ENCODE data around the gene OGA.

OGA gene

GRCh38 chr10:101818119-101818871, at the start of gene OGA:
OGA (minus strand) TSS chr10:101818444; CDS start chr10:101818022, 422 bp downstream.
- H3K9me3 Mint-ChIP-seq = no peaks in the 10 kb centered on the region
- peaks cover 43% of the 10 kb centered on the region for H3K36me3 Mint-ChIP-seq (ENCODE audit: low read depth)
- peak within 1 kb of the TSS; percentile 97 for H3K4me3 Mint-ChIP-seq
- peak within 1 kb of the TSS; percentile 99 for H3K27ac Mint-ChIP-seq
- H3K4me1 Mint-ChIP-seq (ENCODE audit: low read depth) = peaks cover 37% of the 10 kb centered on the region
- no peaks in the 10 kb centered on the region for H3K27me3 Mint-ChIP-seq
- intact Hi-C loops (cut with micrococcal nuclease) = loop anchor here (5.0 kb wide), 1 partner anchor 36 kb away; the partner anchor contains the start of gene NPM3

GRCh38 chr10:101867931-101868330, 49.7 kb upstream of the OGA start:
- peaks cover 6% of the 10 kb centered on the region for H3K9me3 Mint-ChIP-seq
- H3K4me1 Mint-ChIP-seq (ENCODE audit: low read depth) = no peaks in the 10 kb centered on the region
- intact Hi-C loops (cut with micrococcal nuclease) = no loop called here
- H3K27me3 Mint-ChIP-seq = no peaks in the 10 kb centered on the region
- no peak overlapping the region for H3K27ac Mint-ChIP-seq
- H3K4me3 Mint-ChIP-seq = no peak overlapping the region
- peaks cover 58% of the 10 kb centered on the region for H3K36me3 Mint-ChIP-seq (ENCODE audit: low read depth)

GRCh38 chr10:101859530-101859929, 41.3 kb upstream of the OGA start:
- H3K4me3 Mint-ChIP-seq = no peak overlapping the region
- H3K4me1 Mint-ChIP-seq (ENCODE audit: low read depth) = peaks cover 37% of the 10 kb centered on the region
- intact Hi-C loops (cut with micrococcal nuclease) = no loop called here
- H3K9me3 Mint-ChIP-seq = peaks cover 9% of the 10 kb centered on the region
- H3K27me3 Mint-ChIP-seq = no peaks in the 10 kb centered on the region
- H3K27ac Mint-ChIP-seq = peak overlapping the region; percentile 10
- H3K36me3 Mint-ChIP-seq (ENCODE audit: low read depth) = peaks cover 46% of the 10 kb centered on the region

- peak overlapping the region; percentile 10 for H3K27ac Mint-ChIP-seq
- H3K36me3 Mint-ChIP-seq (ENCODE audit: low read depth) = peaks cover 40% of the 10 kb centered on the region
- H3K4me3 Mint-ChIP-seq = no peak overlapping the region
- peaks cover 37% of the 10 kb centered on the region for H3K4me1 Mint-ChIP-seq (ENCODE audit: low read depth)
- peaks cover 9% of the 10 kb centered on the region for H3K9me3 Mint-ChIP-seq
- no peaks in the 10 kb centered on the region for H3K27me3 Mint-ChIP-seq
- intact Hi-C loops (cut with micrococcal nuclease) = no loop called here
Measured at GRCh38 chr10:101858723-101859500, 40.7 kb upstream of the OGA start.

GRCh38 chr10:101857802-101858476, 39.7 kb upstream of the OGA start:
- no peak overlapping the region for H3K4me3 Mint-ChIP-seq
- peaks cover 9% of the 10 kb centered on the region for H3K9me3 Mint-ChIP-seq
- H3K4me1 Mint-ChIP-seq (ENCODE audit: low read depth) = peaks cover 37% of the 10 kb centered on the region
- H3K27ac Mint-ChIP-seq = no peak overlapping the region
- intact Hi-C loops (cut with micrococcal nuclease) = no loop called here
- no peaks in the 10 kb centered on the region for H3K27me3 Mint-ChIP-seq
- peaks cover 43% of the 10 kb centered on the region for H3K36me3 Mint-ChIP-seq (ENCODE audit: low read depth)

GRCh38 chr10:101856626-101857025, 38.4 kb upstream of the OGA start:
- Mint-ChIP-seq H3K27ac (no peak overlapping the region), H3K9me3 (peaks cover 9% of the 10 kb centered on the region), H3K36me3 (ENCODE audit: low read depth) (peaks cover 47% of the 10 kb centered on the region), H3K27me3 (no peaks in the 10 kb centered on the region), H3K4me3 (no peak overlapping the region), H3K4me1 (ENCODE audit: low read depth) (peaks cover 39% of the 10 kb centered on the region)
- intact Hi-C loops (cut with micrococcal nuclease) = no loop called here

- Mint-ChIP-seq H3K4me1 (ENCODE audit: low read depth) (peaks cover 47% of the 10 kb centered on the region), H3K9me3 (no peaks in the 10 kb centered on the region), H3K27ac (no peak overlapping the region), H3K4me3 (no peak overlapping the region), H3K27me3 (no peaks in the 10 kb centered on the region), H3K36me3 (ENCODE audit: low read depth) (peaks cover 71% of the 10 kb centered on the region)
- intact Hi-C loops (cut with micrococcal nuclease) = no loop called here
Measured at GRCh38 chr10:101851411-101852116, 33.3 kb upstream of the OGA start.

GRCh38 chr10:101850749-101851148, 32.5 kb upstream of the OGA start:
- intact Hi-C loops (cut with micrococcal nuclease) = no loop called here
- Mint-ChIP-seq H3K4me3 (no peak overlapping the region), H3K36me3 (ENCODE audit: low read depth) (peaks cover 80% of the 10 kb centered on the region), H3K9me3 (no peaks in the 10 kb centered on the region), H3K4me1 (ENCODE audit: low read depth) (peaks cover 48% of the 10 kb centered on the region), H3K27ac (peak overlapping the region; percentile 21), H3K27me3 (no peaks in the 10 kb centered on the region)

- intact Hi-C loops (cut with micrococcal nuclease) = no loop called here
- Mint-ChIP-seq H3K36me3 (ENCODE audit: low read depth) (peaks cover 97% of the 10 kb centered on the region), H3K27me3 (peaks cover 4% of the 10 kb centered on the region), H3K9me3 (no peaks in the 10 kb centered on the region), H3K4me1 (ENCODE audit: low read depth) (peaks cover 55% of the 10 kb centered on the region), H3K4me3 (no peak overlapping the region), H3K27ac (peak overlapping the region; percentile 28)
Measured at GRCh38 chr10:101848894-101849351, 30.7 kb upstream of the OGA start.

GRCh38 chr10:101848408-101848807, 30.2 kb upstream of the OGA start:
- H3K36me3 Mint-ChIP-seq (ENCODE audit: low read depth) = peaks cover 91% of the 10 kb centered on the region
- H3K4me1 Mint-ChIP-seq (ENCODE audit: low read depth) = peaks cover 60% of the 10 kb centered on the region
- peak overlapping the region; percentile 28 for H3K27ac Mint-ChIP-seq
- H3K4me3 Mint-ChIP-seq = no peak overlapping the region
- H3K9me3 Mint-ChIP-seq = no peaks in the 10 kb centered on the region
- H3K27me3 Mint-ChIP-seq = peaks cover 5% of the 10 kb centered on the region
- intact Hi-C loops (cut with micrococcal nuclease) = no loop called here

GRCh38 chr10:101845893-101846292, 27.6 kb upstream of the OGA start:
- Mint-ChIP-seq H3K27ac (no peak overlapping the region), H3K4me1 (ENCODE audit: low read depth) (peaks cover 74% of the 10 kb centered on the region)

GRCh38 chr10:101843032-101844021, 25.1 kb upstream of the OGA start, which contains the start of gene KCNIP2:
KCNIP2 (minus strand) TSS chr10:101843800; CDS start chr10:101843568, 232 bp downstream.
- intact Hi-C loops (cut with micrococcal nuclease) = loop anchor here (5.0 kb wide), 1 partner anchor 169 kb away; no protein-coding TSS in a partner anchor
- Mint-ChIP-seq H3K9me3 (no peaks in the 10 kb centered on the region), H3K36me3 (ENCODE audit: low read depth) (peaks cover 49% of the 10 kb centered on the region), H3K4me3 (peak within 1 kb of the TSS; percentile 69), H3K27ac (peak within 1 kb of the TSS; percentile 47), H3K27me3 (peaks cover 32% of the 10 kb centered on the region), H3K4me1 (ENCODE audit: low read depth) (peaks cover 69% of the 10 kb centered on the region)

More at GRCh38 chr10:101845893-101846292, 27.6 kb upstream of the OGA start:
- H3K4me3 Mint-ChIP-seq = no peak overlapping the region
- intact Hi-C loops (cut with micrococcal nuclease) = no loop called here
- H3K36me3 Mint-ChIP-seq (ENCODE audit: low read depth) = peaks cover 74% of the 10 kb centered on the region
- peaks cover 27% of the 10 kb centered on the region for H3K27me3 Mint-ChIP-seq
- no peaks in the 10 kb centered on the region for H3K9me3 Mint-ChIP-seq
